ENCODE results near the gene RGS7. TPM values are rescaled to one million over a fixed set of nuclear protein-coding genes. Genes with fewer than 3 reads are reported as not detected.

The RGS7 gene
- total and polyA plus RNA-seq, 2 of the 8 experiments (the other 6 are each of a cell fraction or from before 2014, with no cell fraction given), result 1.6 to 3.0 TPM

DNA sequence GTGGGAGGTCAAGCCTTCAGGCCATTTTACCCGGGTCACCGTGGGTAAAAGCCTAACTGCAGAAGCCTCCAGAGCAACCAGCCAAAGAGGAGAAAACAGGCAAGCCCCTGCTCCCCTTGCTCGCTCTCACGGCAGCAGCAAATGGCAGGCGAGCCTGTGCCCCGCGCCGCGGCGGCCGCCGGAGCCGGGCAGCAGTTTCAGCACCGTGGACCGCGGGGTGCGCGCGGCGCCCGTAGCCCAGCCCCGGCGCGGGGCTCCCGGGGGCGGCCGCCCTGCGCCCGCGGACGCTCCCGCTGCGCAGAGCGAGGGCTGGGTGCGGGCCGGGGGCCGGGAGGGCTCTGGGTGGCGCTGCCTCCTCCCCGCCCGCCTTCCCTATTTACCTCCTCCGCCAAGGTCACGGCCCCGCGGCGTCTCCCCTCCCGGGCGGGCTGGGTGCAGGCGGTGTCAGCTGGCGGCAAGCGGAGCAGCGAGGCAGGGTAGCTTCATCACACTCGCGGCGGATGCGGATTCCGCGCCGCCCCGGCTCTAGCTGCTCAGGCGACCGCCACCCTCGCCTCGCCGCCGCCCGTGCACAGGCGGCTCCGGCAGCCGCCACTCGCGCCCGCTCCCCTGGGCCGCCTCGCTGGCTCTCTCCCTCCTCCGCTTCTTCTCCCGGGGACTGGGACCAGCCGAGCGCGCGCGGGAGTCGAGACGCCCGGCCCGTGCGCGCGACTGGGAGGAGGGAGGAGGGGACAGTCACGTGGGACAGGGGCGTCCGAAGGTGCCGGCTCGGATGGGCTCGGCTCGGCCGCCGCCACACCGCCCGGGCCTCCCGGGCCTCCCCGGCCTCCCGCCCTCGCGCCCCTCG, at the start of gene RGS7 (continued):
- TF ChIP-seq ZNF274 (IDR thresholded peaks at IDR 0.05; ENCODE audit: borderline replicate concordance, extremely low read depth, low read length) (no peak), BCL11A (IDR thresholded peaks at IDR 0.05; ENCODE audit: low read depth in 2 of 2, low read length in 2 of 2) (no peak), CTBP2 (IDR thresholded peaks at IDR 0.05; ENCODE audit: borderline replicate concordance, insufficient read depth, insufficient read length, low read length) (no peak), EP300 (IDR thresholded peaks at IDR 0.05; ENCODE audit: borderline replicate concordance in 1 of 2, low read depth in 2 of 2, low read length in 2 of 2) (0 out of 3 replicates have a peak, but pooled peaks of 1 of the 2 experiments have one; percentile 19), POLR2AphosphoS5 (IDR thresholded peaks at IDR 0.05; ENCODE audit: low read depth, low read length) (no peak), CHD1 (IDR thresholded peaks at IDR 0.05; ENCODE audit: low read depth, low read length) (no peak)
- TF ChIP-seq, protein P1, sequence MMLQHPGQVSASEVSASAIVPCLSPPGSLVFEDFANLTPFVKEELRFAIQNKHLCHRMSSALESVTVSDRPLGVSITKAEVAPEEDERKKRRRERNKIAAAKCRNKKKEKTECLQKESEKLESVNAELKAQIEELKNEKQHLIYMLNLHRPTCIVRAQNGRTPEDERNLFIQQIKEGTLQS (IDR thresholded peaks at IDR 0.05; ENCODE audit: insufficient read depth, low read depth, low read length), result no peak
- TF ChIP-seq, protein P2, sequence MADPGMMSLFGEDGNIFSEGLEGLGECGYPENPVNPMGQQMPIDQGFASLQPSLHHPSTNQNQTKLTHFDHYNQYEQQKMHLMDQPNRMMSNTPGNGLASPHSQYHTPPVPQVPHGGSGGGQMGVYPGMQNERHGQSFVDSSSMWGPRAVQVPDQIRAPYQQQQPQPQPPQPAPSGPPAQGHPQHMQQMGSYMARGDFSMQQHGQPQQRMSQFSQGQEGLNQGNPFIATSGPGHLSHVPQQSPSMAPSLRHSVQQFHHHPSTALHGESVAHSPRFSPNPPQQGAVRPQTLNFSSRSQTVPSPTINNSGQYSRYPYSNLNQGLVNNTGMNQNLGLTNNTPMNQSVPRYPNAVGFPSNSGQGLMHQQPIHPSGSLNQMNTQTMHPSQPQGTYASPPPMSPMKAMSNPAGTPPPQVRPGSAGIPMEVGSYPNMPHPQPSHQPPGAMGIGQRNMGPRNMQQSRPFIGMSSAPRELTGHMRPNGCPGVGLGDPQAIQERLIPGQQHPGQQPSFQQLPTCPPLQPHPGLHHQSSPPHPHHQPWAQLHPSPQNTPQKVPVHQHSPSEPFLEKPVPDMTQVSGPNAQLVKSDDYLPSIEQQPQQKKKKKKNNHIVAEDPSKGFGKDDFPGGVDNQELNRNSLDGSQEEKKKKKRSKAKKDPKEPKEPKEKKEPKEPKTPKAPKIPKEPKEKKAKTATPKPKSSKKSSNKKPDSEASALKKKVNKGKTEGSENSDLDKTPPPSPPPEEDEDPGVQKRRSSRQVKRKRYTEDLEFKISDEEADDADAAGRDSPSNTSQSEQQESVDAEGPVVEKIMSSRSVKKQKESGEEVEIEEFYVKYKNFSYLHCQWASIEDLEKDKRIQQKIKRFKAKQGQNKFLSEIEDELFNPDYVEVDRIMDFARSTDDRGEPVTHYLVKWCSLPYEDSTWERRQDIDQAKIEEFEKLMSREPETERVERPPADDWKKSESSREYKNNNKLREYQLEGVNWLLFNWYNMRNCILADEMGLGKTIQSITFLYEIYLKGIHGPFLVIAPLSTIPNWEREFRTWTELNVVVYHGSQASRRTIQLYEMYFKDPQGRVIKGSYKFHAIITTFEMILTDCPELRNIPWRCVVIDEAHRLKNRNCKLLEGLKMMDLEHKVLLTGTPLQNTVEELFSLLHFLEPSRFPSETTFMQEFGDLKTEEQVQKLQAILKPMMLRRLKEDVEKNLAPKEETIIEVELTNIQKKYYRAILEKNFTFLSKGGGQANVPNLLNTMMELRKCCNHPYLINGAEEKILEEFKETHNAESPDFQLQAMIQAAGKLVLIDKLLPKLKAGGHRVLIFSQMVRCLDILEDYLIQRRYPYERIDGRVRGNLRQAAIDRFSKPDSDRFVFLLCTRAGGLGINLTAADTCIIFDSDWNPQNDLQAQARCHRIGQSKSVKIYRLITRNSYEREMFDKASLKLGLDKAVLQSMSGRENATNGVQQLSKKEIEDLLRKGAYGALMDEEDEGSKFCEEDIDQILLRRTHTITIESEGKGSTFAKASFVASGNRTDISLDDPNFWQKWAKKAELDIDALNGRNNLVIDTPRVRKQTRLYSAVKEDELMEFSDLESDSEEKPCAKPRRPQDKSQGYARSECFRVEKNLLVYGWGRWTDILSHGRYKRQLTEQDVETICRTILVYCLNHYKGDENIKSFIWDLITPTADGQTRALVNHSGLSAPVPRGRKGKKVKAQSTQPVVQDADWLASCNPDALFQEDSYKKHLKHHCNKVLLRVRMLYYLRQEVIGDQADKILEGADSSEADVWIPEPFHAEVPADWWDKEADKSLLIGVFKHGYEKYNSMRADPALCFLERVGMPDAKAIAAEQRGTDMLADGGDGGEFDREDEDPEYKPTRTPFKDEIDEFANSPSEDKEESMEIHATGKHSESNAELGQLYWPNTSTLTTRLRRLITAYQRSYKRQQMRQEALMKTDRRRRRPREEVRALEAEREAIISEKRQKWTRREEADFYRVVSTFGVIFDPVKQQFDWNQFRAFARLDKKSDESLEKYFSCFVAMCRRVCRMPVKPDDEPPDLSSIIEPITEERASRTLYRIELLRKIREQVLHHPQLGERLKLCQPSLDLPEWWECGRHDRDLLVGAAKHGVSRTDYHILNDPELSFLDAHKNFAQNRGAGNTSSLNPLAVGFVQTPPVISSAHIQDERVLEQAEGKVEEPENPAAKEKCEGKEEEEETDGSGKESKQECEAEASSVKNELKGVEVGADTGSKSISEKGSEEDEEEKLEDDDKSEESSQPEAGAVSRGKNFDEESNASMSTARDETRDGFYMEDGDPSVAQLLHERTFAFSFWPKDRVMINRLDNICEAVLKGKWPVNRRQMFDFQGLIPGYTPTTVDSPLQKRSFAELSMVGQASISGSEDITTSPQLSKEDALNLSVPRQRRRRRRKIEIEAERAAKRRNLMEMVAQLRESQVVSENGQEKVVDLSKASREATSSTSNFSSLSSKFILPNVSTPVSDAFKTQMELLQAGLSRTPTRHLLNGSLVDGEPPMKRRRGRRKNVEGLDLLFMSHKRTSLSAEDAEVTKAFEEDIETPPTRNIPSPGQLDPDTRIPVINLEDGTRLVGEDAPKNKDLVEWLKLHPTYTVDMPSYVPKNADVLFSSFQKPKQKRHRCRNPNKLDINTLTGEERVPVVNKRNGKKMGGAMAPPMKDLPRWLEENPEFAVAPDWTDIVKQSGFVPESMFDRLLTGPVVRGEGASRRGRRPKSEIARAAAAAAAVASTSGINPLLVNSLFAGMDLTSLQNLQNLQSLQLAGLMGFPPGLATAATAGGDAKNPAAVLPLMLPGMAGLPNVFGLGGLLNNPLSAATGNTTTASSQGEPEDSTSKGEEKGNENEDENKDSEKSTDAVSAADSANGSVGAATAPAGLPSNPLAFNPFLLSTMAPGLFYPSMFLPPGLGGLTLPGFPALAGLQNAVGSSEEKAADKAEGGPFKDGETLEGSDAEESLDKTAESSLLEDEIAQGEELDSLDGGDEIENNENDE (IDR thresholded peaks at IDR 0.05; ENCODE audit: insufficient replicate concordance, low read length), result no peak
